Activated CD4-positive, alpha-beta memory T cell treated with anti-CD3 and anti-CD28 coated beads, Interleukin-2, amount 10 ng/mL, durations not matched to agents 7 days and 5 days (primary cell): Measurements from ENCODE around the gene ZNF358. TPM values are rescaled to one million over a fixed set of nuclear protein-coding genes. Genes with fewer than 3 reads are reported as not detected.
A peak's percentile ranks its signal among the peaks of the same experiment; 100 is the strongest.
"Not testable (repeated sequence)": the region's sequence is repeated elsewhere in the genome, so short reads cannot be mapped to it uniquely, and the experiment has no call there.

ENCODE experiments used
- CTCF ChIA-PET: fragments of 350-600 bp; sonication (Branson Sonifier 250); formaldehyde crosslinking; loops from one replicate; lab custom pipeline; 2021; ENCODE audit warnings: antibody characterized with exemption, inconsistent platforms; lab: Charles Lee
- POLR2A ChIA-PET: fragments of 350-600 bp; sonication (Branson Sonifier 250); formaldehyde crosslinking; loops from one replicate; lab custom pipeline; 2021; ENCODE audit warnings: antibody characterized with exemption; lab: Charles Lee
- DNase-seq: peaks from one replicate; pipeline ENCODE4 v3.0.0-alpha.2; 2020
- H3K27ac Mint-ChIP-seq: one replicate; pipeline ENCODE4 v1.8.0; 2021; ENCODE audit warnings: mild to moderate bottlenecking, mixed read lengths
- H3K27me3 Mint-ChIP-seq: one replicate; pipeline ENCODE4 v1.8.0; 2021; ENCODE audit warnings: mixed read lengths
- H3K36me3 Mint-ChIP-seq: one replicate; pipeline ENCODE4 v1.8.0; 2021; ENCODE audit warnings: low read depth, mixed read lengths
- H3K4me1 Mint-ChIP-seq: one replicate; pipeline ENCODE4 v1.8.0; 2021; ENCODE audit warnings: mixed read lengths
- H3K4me3 Mint-ChIP-seq: one replicate; pipeline ENCODE4 v1.8.0; 2021; ENCODE audit warnings: mild to moderate bottlenecking, mixed read lengths
- H3K9me3 Mint-ChIP-seq: one replicate; pipeline ENCODE4 v1.8.0; 2021; ENCODE audit warnings: mixed read lengths
- total RNA-seq, 2 experiments: library from RNA; stranded (reverse); gene quantifications; one replicate each; pipeline ENCODE4 v1.2.3, GENCODE V29; 2021

The ZNF358 gene
- total RNA-seq, 2 experiments from 2014 or later = 5.5 to 7.5 TPM

GRCh38 chr19:7538990-7539389 lies 23.1 kb downstream of the ZNF358 start:
- H3K27ac Mint-ChIP-seq, H3K9me3 Mint-ChIP-seq, CTCF ChIA-PET, POLR2A ChIA-PET, H3K4me3 Mint-ChIP-seq, H3K27me3 Mint-ChIP-seq, DNase-seq: not testable (repeated sequence)
- Mint-ChIP-seq H3K4me1 (peaks cover 29% of the 10 kb centered on the region), H3K36me3 (peaks cover 49% of the 10 kb centered on the region)

GRCh38 chr19:7539827-7540425 lies 24.0 kb downstream of the ZNF358 start:
- POLR2A ChIA-PET = no interaction called here
- H3K4me1 Mint-ChIP-seq = peaks cover 38% of the 10 kb centered on the region
- CTCF ChIA-PET = interaction anchor here (0.9 kb wide), 1 partner anchor 28 kb away, joined by 3 read pairs; no protein-coding TSS in a partner anchor
- H3K36me3 Mint-ChIP-seq = peaks cover 54% of the 10 kb centered on the region
- H3K4me3 Mint-ChIP-seq = no peak overlapping the region
- no peaks in the 10 kb centered on the region for H3K9me3 Mint-ChIP-seq
- no peak for DNase-seq
- H3K27me3 Mint-ChIP-seq = no peaks in the 10 kb centered on the region
- H3K27ac Mint-ChIP-seq = no peak overlapping the region

GRCh38 chr19:7540761-7541474 lies 25.0 kb downstream of the ZNF358 start:
- Mint-ChIP-seq H3K36me3 (peaks cover 57% of the 10 kb centered on the region), H3K4me1 (peaks cover 44% of the 10 kb centered on the region), H3K9me3 (no peaks in the 10 kb centered on the region), H3K27ac (no peak overlapping the region), H3K4me3 (no peak overlapping the region), H3K27me3 (no peaks in the 10 kb centered on the region)
- POLR2A ChIA-PET = no interaction called here
- no peak for DNase-seq
- CTCF ChIA-PET = interaction anchor here (0.8 to 0.9 kb wide), 2 partner anchors 27 kb away, joined by 3 read pairs; no protein-coding TSS in a partner anchor

GRCh38 chr19:7541475-7541824 lies 25.5 kb downstream of the ZNF358 start:
- no peaks in the 10 kb centered on the region for H3K27me3 Mint-ChIP-seq
- DNase-seq = no peak
- H3K27ac Mint-ChIP-seq = no peak overlapping the region
- POLR2A ChIA-PET = no interaction called here
- H3K4me1 Mint-ChIP-seq = peaks cover 43% of the 10 kb centered on the region
- no peak overlapping the region for H3K4me3 Mint-ChIP-seq
- CTCF ChIA-PET = interaction anchor here (0.8 kb wide), 1 partner anchor 27 kb away, joined by 3 read pairs; no protein-coding TSS in a partner anchor
- H3K9me3 Mint-ChIP-seq = no peaks in the 10 kb centered on the region
- H3K36me3 Mint-ChIP-seq = peaks cover 56% of the 10 kb centered on the region

GRCh38 chr19:7541828-7542443 lies 26.0 kb downstream of the ZNF358 start:
- CTCF ChIA-PET = interaction anchor here (0.8 kb wide), 1 partner anchor 26 kb away, joined by 3 read pairs; no protein-coding TSS in a partner anchor
- H3K27ac Mint-ChIP-seq = no peak overlapping the region
- H3K9me3 Mint-ChIP-seq = no peaks in the 10 kb centered on the region
- POLR2A ChIA-PET = interaction anchor here (0.6 kb wide), 1 partner anchor 211 kb away, joined by 5 read pairs; no protein-coding TSS in a partner anchor
- no peak for DNase-seq
- H3K4me1 Mint-ChIP-seq = peaks cover 41% of the 10 kb centered on the region
- H3K27me3 Mint-ChIP-seq = no peaks in the 10 kb centered on the region
- peaks cover 54% of the 10 kb centered on the region for H3K36me3 Mint-ChIP-seq
- H3K4me3 Mint-ChIP-seq = no peak overlapping the region

GRCh38 chr19:7542556-7543348 lies 26.8 kb downstream of the ZNF358 start:
- no peaks in the 10 kb centered on the region for H3K27me3 Mint-ChIP-seq
- peaks cover 43% of the 10 kb centered on the region for H3K4me1 Mint-ChIP-seq
- no peak overlapping the region for H3K4me3 Mint-ChIP-seq
- H3K9me3 Mint-ChIP-seq = no peaks in the 10 kb centered on the region
- DNase-seq = no peak
- CTCF ChIA-PET = interaction anchor here (0.6 to 2.4 kb wide), 3 partner anchors 26 to 388 kb away, joined by 3 to 11 read pairs (median 4); partner anchors contain the start of gene TRAPPC5
- H3K36me3 Mint-ChIP-seq = peaks cover 54% of the 10 kb centered on the region
- peak overlapping the region; percentile 35 for H3K27ac Mint-ChIP-seq
- POLR2A ChIA-PET = interaction anchor here (0.6 kb wide), 1 partner anchor 212 kb away, joined by 5 read pairs; no protein-coding TSS in a partner anchor

- H3K36me3 Mint-ChIP-seq = peaks cover 52% of the 10 kb centered on the region
- no peak overlapping the region for H3K4me3 Mint-ChIP-seq
- peaks cover 43% of the 10 kb centered on the region for H3K4me1 Mint-ChIP-seq
- H3K27me3 Mint-ChIP-seq = no peaks in the 10 kb centered on the region
- H3K9me3 Mint-ChIP-seq = no peaks in the 10 kb centered on the region
- ChIA-PET POLR2A (interaction anchor here (2.4 kb wide), 1 partner anchor 9 kb away, joined by 13 read pairs; the partner anchor contains the start of gene PNPLA6), CTCF (interaction anchor here (1.1 to 2.4 kb wide), 3 partner anchors 24 to 196 kb away, joined by 3 to 11 read pairs (median 3); partner anchors contain the start of genes ARHGEF18 and TRAPPC5)
- no peak for DNase-seq
- peak overlapping the region; percentile 86 for H3K27ac Mint-ChIP-seq
Observed at GRCh38 chr19:7544626-7545025, 28.7 kb downstream of the ZNF358 start.

- CTCF ChIA-PET = interaction anchor here (1.1 to 2.4 kb wide), 2 partner anchors 23 to 197 kb away, joined by 3 to 11 read pairs (median 8); partner anchors contain the start of gene ARHGEF18
- no peaks in the 10 kb centered on the region for H3K27me3 Mint-ChIP-seq
- no peaks in the 10 kb centered on the region for H3K9me3 Mint-ChIP-seq
- H3K27ac Mint-ChIP-seq = peak overlapping the region; percentile 86
- peaks cover 53% of the 10 kb centered on the region for H3K36me3 Mint-ChIP-seq
- H3K4me3 Mint-ChIP-seq = no peak overlapping the region
- H3K4me1 Mint-ChIP-seq = peaks cover 40% of the 10 kb centered on the region
- POLR2A ChIA-PET = interaction anchor here (1.0 to 2.4 kb wide), 2 partner anchors 10 to 23 kb away, joined by 4 to 13 read pairs; partner anchors contain the start of genes MCOLN1 and PNPLA6
- DNase-seq = no peak
Observed at GRCh38 chr19:7545300-7545699, 29.4 kb downstream of the ZNF358 start.

- Mint-ChIP-seq H3K4me3 (peak overlapping the region; percentile 2), H3K27me3 (no peaks in the 10 kb centered on the region), H3K4me1 (peaks cover 38% of the 10 kb centered on the region), H3K9me3 (no peaks in the 10 kb centered on the region), H3K27ac (peak overlapping the region; percentile 69), H3K36me3 (peaks cover 56% of the 10 kb centered on the region)
- ChIA-PET POLR2A (interaction anchor here (1.0 to 2.4 kb wide), 2 partner anchors 10 to 23 kb away, joined by 4 to 13 read pairs; partner anchors contain the start of genes MCOLN1 and PNPLA6), CTCF (interaction anchor here (0.6 to 2.0 kb wide), 2 partner anchors 22 to 430 kb away, joined by 4 to 8 read pairs; no protein-coding TSS in a partner anchor)
- no peak for DNase-seq
Observed at GRCh38 chr19:7545904-7546303, 30.0 kb downstream of the ZNF358 start.

GRCh38 chr19:7547159-7547558 lies 31.3 kb downstream of the ZNF358 start:
- peaks cover 38% of the 10 kb centered on the region for H3K4me1 Mint-ChIP-seq
- ChIA-PET CTCF (interaction anchor here (2.0 kb wide), 1 partner anchor 21 kb away, joined by 8 read pairs; no protein-coding TSS in a partner anchor), POLR2A (no interaction called here)
- H3K4me3 Mint-ChIP-seq = no peak overlapping the region
- H3K36me3 Mint-ChIP-seq = peaks cover 56% of the 10 kb centered on the region
- H3K27me3 Mint-ChIP-seq = no peaks in the 10 kb centered on the region
- no peak for DNase-seq
- H3K9me3 Mint-ChIP-seq = no peaks in the 10 kb centered on the region
- H3K27ac Mint-ChIP-seq = peak overlapping the region; percentile 40

GRCh38 chr19:7549429-7550148 lies 33.7 kb downstream of the ZNF358 start:
- Mint-ChIP-seq H3K27ac (no peak overlapping the region), H3K4me3 (no peak overlapping the region), H3K4me1 (peaks cover 28% of the 10 kb centered on the region), H3K9me3 (no peaks in the 10 kb centered on the region), H3K27me3 (no peaks in the 10 kb centered on the region), H3K36me3 (peaks cover 52% of the 10 kb centered on the region)
- ChIA-PET POLR2A (interaction anchor here (1.1 kb wide), 1 partner anchor 10 kb away, joined by 3 read pairs; no protein-coding TSS in a partner anchor), CTCF (no interaction called here)
- no peak for DNase-seq
